ENCODE data around the gene HOXA1. TPM values are rescaled to one million over a fixed set of nuclear protein-coding genes. Genes with fewer than 3 reads are reported as not detected.
A peak's percentile ranks its signal among the peaks of the same experiment; 100 is the strongest.

HOXA1 gene
- total RNA-seq, 1 experiment from 2014 or later, result 8.8 TPM

- Histone ChIP-seq H3K4me3 (ENCODE audit: low read depth in 2 of 2, low read length in 2 of 2) (peak overlapping the region; percentile 85 to 93), H3K36me3 (ENCODE audit: control insufficient read depth, insufficient read depth, low read length) (peaks cover 9% of the 10 kb centered on the region; the same call in 1 of the 2 replicates), H3K27ac (ENCODE audit: low read length) (peak overlapping the region; percentile 99), H3K9me3 (ENCODE audit: control insufficient read depth, insufficient read depth, low read depth, low read length) (no peaks in the 10 kb centered on the region), H3K27me3 (ENCODE audit: control insufficient read depth, insufficient read depth, low read length) (no peaks in the 10 kb centered on the region), H3K4me1 (ENCODE audit: control insufficient read depth, insufficient read depth, low read length) (peaks cover 58% of the 10 kb centered on the region)
- no TSS peak for BruUV-seq (replicated peaks)
- DNase-seq (ENCODE audit: low read depth, low spot score) (no peak), ATAC-seq (peak; percentile 33)
- in situ Hi-C loops (cut with HindIII; ENCODE audit: low pct_unique_long_range_greater_than_20kb, low sequenced_read_pairs) (no loop called here), intact Hi-C loops (cut with micrococcal nuclease; ENCODE audit: unreplicated experiment) (loop anchor here (2.0 to 10.0 kb wide), 2 partner anchors 62 to 232 kb away; partner anchors contain the start of gene SKAP2)
- ChIA-PET POLR2A (interaction anchor here (0.6 to 4.0 kb wide), 5 partner anchors 14 to 239 kb away, joined by 3 to 21 read pairs (median 8); no protein-coding TSS in a partner anchor), CTCF (interaction anchor here (0.5 to 1.1 kb wide), 3 partner anchors 60 to 240 kb away, joined by 3 to 6 read pairs (median 3); no protein-coding TSS in a partner anchor)
- TF ChIP-seq REST (IDR thresholded peaks at IDR 0.05; ENCODE audit: insufficient read depth in 1 of 2, low read depth in 2 of 2, low read length in 1 of 2), result peak in 1 of 2 experiments; percentile 13; a peak in 1 of 4 replicates
- TF ChIP-seq TCF7L2 (IDR thresholded peaks at IDR 0.05; ENCODE audit: low read depth, low read length), result no peak; the same call in 1 of the 2 replicates
- TF ChIP-seq POLR2AphosphoS5 (IDR thresholded peaks at IDR 0.05; ENCODE audit: low read depth, low read length), result peak; percentile 54
- TF ChIP-seq SIN3A (IDR thresholded peaks at IDR 0.05; ENCODE audit: borderline replicate concordance, insufficient read depth, low read depth, low read length), result peak; percentile 56
- no peak for TF ChIP-seq CTCF (IDR thresholded peaks at IDR 0.05)
Observed at GRCh38 chr7:27096768-27097514, 1.1 kb upstream of the HOXA1 start.

DNA sequence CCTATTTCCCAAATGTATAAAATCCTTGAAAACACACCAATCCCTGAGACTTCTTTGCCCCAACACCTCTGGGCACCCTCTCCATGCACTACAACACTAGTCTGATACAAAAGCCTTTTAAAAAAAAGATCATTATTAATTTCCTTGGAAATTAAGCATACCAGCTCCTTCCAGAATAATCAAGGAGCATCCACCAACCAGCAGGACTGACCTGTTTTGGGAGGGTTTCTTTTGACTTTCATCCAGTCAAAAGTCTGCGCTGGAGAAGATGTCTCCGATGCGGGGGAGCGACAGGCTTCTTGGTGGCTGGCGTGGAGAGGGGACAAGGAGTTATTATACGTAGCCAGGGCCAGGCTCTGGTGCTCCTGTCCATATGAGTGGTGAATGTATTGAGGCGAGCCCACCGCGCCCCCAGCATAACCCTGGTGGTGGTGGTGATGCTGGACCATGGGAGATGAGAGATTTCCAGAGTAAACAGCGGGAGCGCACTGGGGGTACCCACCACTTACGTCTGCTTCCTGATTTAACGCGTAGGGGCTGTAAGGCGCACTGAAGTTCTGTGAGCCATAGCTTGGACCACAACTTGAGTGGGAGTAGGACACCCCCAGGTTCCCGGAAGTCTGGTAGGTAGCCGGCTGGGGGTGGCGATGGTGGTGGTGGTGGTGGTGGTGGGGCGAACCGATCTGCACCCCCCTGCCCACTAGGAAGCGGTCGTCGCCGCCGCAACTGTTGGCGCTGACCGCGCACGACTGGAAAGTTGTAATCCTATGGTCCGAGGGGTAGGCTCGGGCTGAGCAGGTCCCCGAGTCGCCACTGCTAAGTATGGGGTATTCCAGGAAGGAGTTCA is 527 bp downstream of the HOXA1 start:
- TF ChIP-seq POLR2AphosphoS5 (IDR thresholded peaks at IDR 0.05; ENCODE audit: low read depth, low read length) (no peak), TCF7L2 (IDR thresholded peaks at IDR 0.05; ENCODE audit: low read depth, low read length) (no peak), CTCF (IDR thresholded peaks at IDR 0.05) (no peak), REST (IDR thresholded peaks at IDR 0.05; ENCODE audit: insufficient read depth in 1 of 2, low read depth in 2 of 2, low read length in 1 of 2) (no peak), SIN3A (IDR thresholded peaks at IDR 0.05; ENCODE audit: borderline replicate concordance, insufficient read depth, low read depth, low read length) (no peak)
- peaks cover 7% of the 10 kb centered on the region; the same call in 1 of the 2 replicates for H3K36me3 ChIP-seq (ENCODE audit: control insufficient read depth, insufficient read depth, low read length)
- H3K27me3 ChIP-seq (ENCODE audit: control insufficient read depth, insufficient read depth, low read length), result no peaks in the 10 kb centered on the region
- peaks cover 60% of the 10 kb centered on the region for H3K4me1 ChIP-seq (ENCODE audit: control insufficient read depth, insufficient read depth, low read length)
- no peaks in the 10 kb centered on the region for H3K9me3 ChIP-seq (ENCODE audit: control insufficient read depth, insufficient read depth, low read depth, low read length)
- in situ Hi-C loops (cut with HindIII; ENCODE audit: low pct_unique_long_range_greater_than_20kb, low sequenced_read_pairs), result no loop called here
- peak overlapping the region; percentile 67 for H3K27ac ChIP-seq (ENCODE audit: low read length)
- TSS peak; percentile 87 for BruUV-seq (replicated peaks)
- intact Hi-C loops (cut with micrococcal nuclease; ENCODE audit: unreplicated experiment), result loop anchor here (10.0 kb wide), 1 partner anchor 60 kb away; no protein-coding TSS in a partner anchor
- ChIA-PET CTCF (interaction anchor here (0.6 to 1.1 kb wide), 4 partner anchors 11 to 232 kb away, joined by 3 to 7 read pairs (median 4); no protein-coding TSS in a partner anchor), POLR2A (interaction anchor here (0.7 to 4.0 kb wide), 3 partner anchors 20 to 230 kb away, joined by 3 to 21 read pairs (median 4); partner anchors contain the start of gene SKAP2)
- ATAC-seq, result peak; percentile 1; the same call in 1 of the 2 replicates
- no peak for DNase-seq (ENCODE audit: low read depth, low spot score)
- peak overlapping the region; percentile 85 to 93 for H3K4me3 ChIP-seq (ENCODE audit: low read depth in 2 of 2, low read length in 2 of 2)
